ENCODE results near the gene CNTNAP2.

Gene CNTNAP2

GRCh38 chr7:146565872-146566271, 449.3 kb downstream of the CNTNAP2 start:
- no peak for DNase-seq (ENCODE audit: low read depth in 2 of 2)

GRCh38 chr7:146575903-146576302, 459.3 kb downstream of the CNTNAP2 start:
- DNase-seq (ENCODE audit: low read depth in 2 of 2) = no peak

- no peak for DNase-seq (ENCODE audit: low read depth in 2 of 2)
Observed at GRCh38 chr7:146591976-146592375, 475.4 kb downstream of the CNTNAP2 start.

GRCh38 chr7:146606628-146607027, 490.0 kb downstream of the CNTNAP2 start:
- no peak for DNase-seq (ENCODE audit: low read depth in 2 of 2)

- no peak for DNase-seq (ENCODE audit: low read depth in 2 of 2)
Observed at GRCh38 chr7:146619641-146620040, 503.0 kb downstream of the CNTNAP2 start.

- no peak for DNase-seq (ENCODE audit: low read depth in 2 of 2)
Observed at GRCh38 chr7:146626912-146627311, 510.3 kb downstream of the CNTNAP2 start.

GRCh38 chr7:146635205-146636032, 518.8 kb downstream of the CNTNAP2 start:
- DNase-seq (ENCODE audit: low read depth in 2 of 2) = no peak

GRCh38 chr7:146636033-146636356, 519.4 kb downstream of the CNTNAP2 start:
- no peak for DNase-seq (ENCODE audit: low read depth in 2 of 2)

- DNase-seq (ENCODE audit: low read depth in 2 of 2) = no peak
Observed at GRCh38 chr7:146636581-146636980, 520.0 kb downstream of the CNTNAP2 start.

- no peak for DNase-seq (ENCODE audit: low read depth in 2 of 2)
Observed at GRCh38 chr7:146639291-146639690, 522.7 kb downstream of the CNTNAP2 start.

- DNase-seq (ENCODE audit: low read depth in 2 of 2) = no peak
Observed at GRCh38 chr7:146641491-146641890, 524.9 kb downstream of the CNTNAP2 start.

- no peak for DNase-seq (ENCODE audit: low read depth in 2 of 2)
Observed at GRCh38 chr7:146645383-146645976, 528.9 kb downstream of the CNTNAP2 start.

GRCh38 chr7:146647445-146647844, 530.8 kb downstream of the CNTNAP2 start:
- DNase-seq (ENCODE audit: low read depth in 2 of 2) = no peak

GRCh38 chr7:146652176-146652575, 535.6 kb downstream of the CNTNAP2 start:
- DNase-seq (ENCODE audit: low read depth in 2 of 2) = no peak

- DNase-seq (ENCODE audit: low read depth in 2 of 2) = no peak
Observed at GRCh38 chr7:146654048-146654447, 537.4 kb downstream of the CNTNAP2 start.

- DNase-seq (ENCODE audit: low read depth in 2 of 2) = no peak
Observed at GRCh38 chr7:146655928-146656797, 539.6 kb downstream of the CNTNAP2 start.

GRCh38 chr7:146656988-146657387, 540.4 kb downstream of the CNTNAP2 start:
- no peak for DNase-seq (ENCODE audit: low read depth in 2 of 2)

- DNase-seq (ENCODE audit: low read depth in 2 of 2) = no peak
Observed at GRCh38 chr7:146658604-146659003, 542.0 kb downstream of the CNTNAP2 start.

GRCh38 chr7:146659732-146660131, 543.1 kb downstream of the CNTNAP2 start:
- DNase-seq (ENCODE audit: low read depth in 2 of 2) = no peak

GRCh38 chr7:146660839-146661238, 544.2 kb downstream of the CNTNAP2 start:
- no peak for DNase-seq (ENCODE audit: low read depth in 2 of 2)

- no peak for DNase-seq (ENCODE audit: low read depth in 2 of 2)
Observed at GRCh38 chr7:146661435-146661834, 544.8 kb downstream of the CNTNAP2 start.

GRCh38 chr7:146661929-146662328, 545.3 kb downstream of the CNTNAP2 start:
- DNase-seq (ENCODE audit: low read depth in 2 of 2) = no peak

- no peak for DNase-seq (ENCODE audit: low read depth in 2 of 2)
Observed at GRCh38 chr7:146665023-146665422, 548.4 kb downstream of the CNTNAP2 start.
